Measurements from ENCODE around the gene PEBP1.

PEBP1 gene

GRCh38 chr12:118193477-118193876 lies 57.6 kb downstream of the PEBP1 start:
- Histone ChIP-seq H3K9me3 (ENCODE audit: severe bottlenecking) (no peaks in the 10 kb centered on the region), H3K36me3 (ENCODE audit: low read depth) (peaks cover 32% of the 10 kb centered on the region), H3K4me3 (ENCODE audit: severe bottlenecking) (no peak overlapping the region), H3K27me3 (ENCODE audit: insufficient read depth, poor library complexity, severe bottlenecking) (no peaks in the 10 kb centered on the region), H3K4me1 (ENCODE audit: insufficient read depth, poor library complexity, severe bottlenecking) (peaks cover 10% of the 10 kb centered on the region), H3K27ac (ENCODE audit: poor library complexity, severe bottlenecking) (no peak overlapping the region)
- DNase-seq (ENCODE audit: low spot score) (no peak), ATAC-seq (ENCODE audit: low read depth) (no peak)
- no peak for TF ChIP-seq CTCF (IDR thresholded peaks at IDR 0.05; ENCODE audit: poor library complexity, severe bottlenecking)

GRCh38 chr12:118193958-118194357 lies 58.0 kb downstream of the PEBP1 start:
- no peak for DNase-seq (ENCODE audit: low spot score)
- H3K27ac ChIP-seq (ENCODE audit: poor library complexity, severe bottlenecking): no peak overlapping the region
- H3K4me3 ChIP-seq (ENCODE audit: severe bottlenecking): no peak overlapping the region
- no peaks in the 10 kb centered on the region for H3K9me3 ChIP-seq (ENCODE audit: severe bottlenecking)
- H3K27me3 ChIP-seq (ENCODE audit: insufficient read depth, poor library complexity, severe bottlenecking): no peaks in the 10 kb centered on the region
- H3K36me3 ChIP-seq (ENCODE audit: low read depth): peaks cover 32% of the 10 kb centered on the region
- no peak for TF ChIP-seq CTCF (IDR thresholded peaks at IDR 0.05; ENCODE audit: poor library complexity, severe bottlenecking)
- no peak for ATAC-seq (ENCODE audit: low read depth)
- H3K4me1 ChIP-seq (ENCODE audit: insufficient read depth, poor library complexity, severe bottlenecking): peaks cover 10% of the 10 kb centered on the region
